HG02870 (cell line): ENCODE results near the gene WNK2.

ENCODE experiments used
- ATAC-seq: cut with Tn5 transposase; IDR thresholded peaks from one replicate; pipeline ENCODE4 v1.9.1; 2021; ENCODE audit warnings: mild to moderate bottlenecking, moderate library complexity; ENCODE audit not compliant: unreplicated experiment

Gene WNK2

GRCh38 chr9:93212409-93212808, 28.5 kb downstream of the WNK2 start:
- ATAC-seq: no peak

- no peak for ATAC-seq
Observed at GRCh38 chr9:93216073-93216365, 32.1 kb downstream of the WNK2 start.

DNA sequence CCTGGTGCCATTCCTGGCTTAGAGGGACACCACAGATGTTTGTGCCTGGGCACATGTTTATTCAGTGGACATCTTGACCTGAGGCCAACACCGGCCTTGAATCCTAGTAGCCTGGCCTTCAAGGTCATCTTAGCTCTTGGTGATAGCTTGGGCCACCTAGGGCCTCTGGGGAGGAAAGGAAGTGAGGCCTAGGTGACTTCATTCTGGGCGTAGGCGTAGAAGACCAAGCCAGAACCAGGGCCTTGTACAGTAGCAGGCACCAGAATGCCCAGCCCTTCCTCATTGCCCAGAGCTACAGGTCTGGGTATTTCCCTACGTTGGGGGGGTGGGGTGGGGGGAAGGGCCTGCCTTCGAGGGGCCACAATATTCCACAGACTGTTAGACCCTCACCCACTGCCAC, 33.8 kb downstream of the WNK2 start:
- no peak for ATAC-seq

DNA sequence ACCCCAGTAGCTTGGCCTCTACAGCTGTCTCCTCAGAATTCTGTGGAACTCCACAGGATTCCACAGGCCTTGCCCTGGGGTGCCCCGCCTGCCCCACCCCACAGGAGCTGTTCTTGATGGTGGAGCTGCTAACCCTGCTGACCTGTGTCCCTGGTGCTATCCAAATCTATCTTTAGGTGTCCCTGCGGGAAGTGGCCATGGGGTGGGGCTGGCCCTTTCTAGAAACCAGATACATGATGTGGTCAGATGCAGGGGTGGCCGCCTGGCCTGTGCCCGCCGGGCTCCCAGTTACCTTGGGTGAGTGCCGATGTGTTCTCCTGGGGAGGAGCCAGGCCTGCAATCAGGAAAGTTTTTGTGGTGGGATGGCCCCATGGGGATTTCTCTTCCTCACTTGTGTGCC, 34.2 kb downstream of the WNK2 start:
- no peak for ATAC-seq

- no peak for ATAC-seq
Observed at GRCh38 chr9:93218671-93219420, 34.9 kb downstream of the WNK2 start.

DNA sequence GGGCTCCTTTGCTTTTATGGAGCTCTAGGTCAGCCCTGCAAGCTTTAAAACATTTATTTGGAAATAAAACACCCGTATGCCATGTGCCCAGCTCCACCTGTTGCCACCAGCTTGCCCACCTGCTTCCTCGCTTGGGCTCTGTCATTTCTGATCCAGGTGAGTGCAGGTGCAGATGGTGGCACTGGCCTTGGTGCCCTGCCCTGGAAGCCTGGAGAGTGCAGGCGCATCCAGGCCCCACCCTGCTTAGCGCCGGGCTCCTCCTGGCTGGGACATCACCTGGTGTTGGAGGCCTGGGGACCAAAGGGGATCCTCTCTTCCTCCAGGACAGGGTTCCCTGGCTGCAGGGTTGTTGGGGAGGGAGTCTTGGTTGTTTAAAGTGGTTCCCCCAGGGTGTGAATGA, 35.8 kb downstream of the WNK2 start:
- no peak for ATAC-seq

DNA sequence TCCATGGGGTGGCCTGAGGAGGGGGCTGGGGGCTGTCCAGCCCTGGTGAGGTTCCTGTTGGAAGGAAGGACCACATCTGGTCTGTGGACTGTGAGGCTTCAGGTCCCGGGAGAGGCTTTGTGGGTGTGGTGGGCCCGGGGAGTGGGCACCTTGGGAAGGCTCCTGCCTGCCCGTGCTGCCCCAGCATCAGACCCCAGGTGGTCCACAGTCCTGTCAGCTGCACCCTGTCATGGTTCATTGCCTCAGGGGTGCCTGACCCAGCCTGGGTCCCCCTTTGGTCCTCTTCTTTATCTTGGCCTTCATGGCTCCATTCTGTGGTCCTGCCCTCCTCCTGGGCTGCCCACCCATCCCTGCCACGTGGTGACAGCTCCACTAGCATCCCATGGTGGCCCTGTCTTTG, 36.7 kb downstream of the WNK2 start:
- ATAC-seq: no peak

GRCh38 chr9:93221044-93221443, 37.1 kb downstream of the WNK2 start:
- no peak for ATAC-seq

- ATAC-seq: no peak
Observed at GRCh38 chr9:93222890-93223259, 38.9 kb downstream of the WNK2 start.

GRCh38 chr9:93223260-93224180, 39.6 kb downstream of the WNK2 start:
- no peak for ATAC-seq

DNA sequence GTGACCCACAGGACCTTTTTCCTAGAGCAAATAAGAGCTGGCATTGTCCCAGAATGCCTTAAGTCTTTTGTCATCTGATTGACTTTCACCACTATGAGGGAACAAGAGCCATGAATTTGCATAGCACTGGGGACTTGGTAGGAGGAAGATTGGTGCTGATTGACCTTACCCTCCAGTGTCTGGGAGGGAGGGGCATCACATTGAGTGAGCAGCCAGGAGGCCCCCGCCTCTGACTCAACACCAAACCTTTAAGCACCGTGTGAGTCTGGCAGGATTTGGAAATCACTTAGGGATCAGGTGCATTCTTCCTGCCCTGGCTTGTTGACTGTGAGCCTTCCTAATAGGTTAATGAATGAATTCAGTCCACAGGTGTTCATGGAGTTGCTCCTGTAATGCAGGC, 40.7 kb downstream of the WNK2 start:
- ATAC-seq: no peak

- no peak for ATAC-seq
Observed at GRCh38 chr9:93225417-93225816, 41.5 kb downstream of the WNK2 start.

DNA sequence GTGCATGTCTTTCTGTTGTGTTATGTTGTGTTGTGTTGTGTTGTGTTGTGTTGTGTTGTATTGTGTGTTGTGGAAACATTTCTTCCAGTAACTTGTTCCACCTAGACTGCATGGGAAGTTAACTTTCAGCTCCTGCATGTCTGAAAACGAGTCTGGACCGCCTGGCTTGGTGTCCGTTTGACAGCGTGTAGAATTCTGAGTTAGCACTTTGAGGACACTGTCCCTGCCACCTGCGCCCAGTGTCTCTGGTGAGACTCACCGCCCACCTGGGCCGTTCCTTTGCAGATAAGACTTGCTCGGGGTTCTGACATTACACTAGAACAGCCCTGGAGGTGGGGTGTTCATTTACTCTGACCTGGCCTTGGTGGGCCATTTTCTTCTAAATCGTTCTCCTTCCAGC, 42.0 kb downstream of the WNK2 start:
- ATAC-seq: no peak

GRCh38 chr9:93226819-93227218, 42.9 kb downstream of the WNK2 start:
- no peak for ATAC-seq

GRCh38 chr9:93228030-93228429, 44.1 kb downstream of the WNK2 start:
- no peak for ATAC-seq

DNA sequence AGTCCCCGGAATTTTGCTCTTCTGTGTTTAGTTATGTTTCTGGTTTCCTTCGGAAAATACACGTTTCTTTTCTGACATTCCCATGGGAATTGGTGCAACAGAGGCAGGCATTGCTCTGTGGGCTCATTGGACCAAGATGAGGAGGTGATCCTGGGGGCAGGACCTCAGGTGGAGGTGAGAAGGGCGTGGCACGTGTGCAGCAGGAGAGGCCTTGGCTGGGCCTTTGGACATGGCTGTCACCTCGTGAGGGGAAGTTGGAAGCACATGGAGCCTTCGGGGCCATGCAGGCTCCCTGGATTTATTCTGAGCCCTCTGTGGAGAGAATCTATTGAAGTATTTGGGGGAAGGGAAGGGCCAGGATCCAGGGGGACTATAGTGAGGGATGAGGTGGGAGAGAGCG, 44.5 kb downstream of the WNK2 start:
- no peak for ATAC-seq

- no peak for ATAC-seq
Observed at GRCh38 chr9:93229636-93230035, 45.7 kb downstream of the WNK2 start.

DNA sequence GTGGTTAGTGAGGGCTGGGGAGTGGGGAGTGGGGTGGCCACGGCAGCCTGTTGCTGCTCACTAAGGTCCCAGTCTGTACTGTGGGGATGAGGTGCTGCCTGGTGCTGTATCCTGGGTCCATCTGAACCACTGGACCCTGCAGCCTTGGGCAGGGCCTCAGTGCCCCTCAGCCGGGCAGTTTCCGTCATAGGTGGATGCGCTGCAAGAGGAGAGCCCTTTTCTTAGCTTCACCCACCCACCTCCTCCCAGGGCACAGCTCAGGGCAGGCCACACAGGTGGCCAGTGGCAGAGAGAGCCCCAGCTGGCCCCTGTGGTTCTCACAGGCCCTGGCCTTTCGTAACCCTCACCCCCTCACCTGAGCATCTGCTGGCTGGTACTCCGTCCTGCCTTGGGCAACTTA, 46.2 kb downstream of the WNK2 start:
- no peak for ATAC-seq

GRCh38 chr9:93230601-93231000, 46.7 kb downstream of the WNK2 start:
- no peak for ATAC-seq

DNA sequence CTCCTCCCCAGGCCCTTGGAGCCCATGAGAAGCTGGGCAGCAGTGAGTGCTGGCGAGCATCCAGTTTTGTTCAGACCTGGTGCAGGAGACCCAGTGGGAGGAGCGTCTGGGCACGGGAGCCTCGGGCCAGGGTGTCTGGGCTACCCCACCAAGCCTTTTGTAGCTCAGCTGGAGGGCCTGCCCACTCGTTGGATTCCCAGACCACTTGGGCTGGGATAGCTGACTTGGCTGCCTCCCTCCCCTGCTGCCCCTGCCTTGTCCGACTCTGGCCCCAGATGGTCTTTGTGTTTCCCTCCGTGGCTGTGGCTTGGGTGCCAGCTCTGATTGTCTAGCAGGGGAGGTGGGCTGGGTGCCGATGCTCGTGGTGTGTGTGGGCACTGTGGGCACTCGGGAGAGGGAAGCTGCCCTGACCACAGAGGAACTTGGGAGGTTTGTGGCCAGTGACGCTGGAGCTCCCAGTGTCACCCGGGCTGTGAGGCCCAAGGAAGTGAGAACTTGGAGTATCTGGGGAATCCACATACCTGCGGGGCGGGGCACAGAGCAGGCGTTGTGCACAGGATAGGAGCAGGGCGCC, 47.3 kb downstream of the WNK2 start:
- no peak for ATAC-seq

DNA sequence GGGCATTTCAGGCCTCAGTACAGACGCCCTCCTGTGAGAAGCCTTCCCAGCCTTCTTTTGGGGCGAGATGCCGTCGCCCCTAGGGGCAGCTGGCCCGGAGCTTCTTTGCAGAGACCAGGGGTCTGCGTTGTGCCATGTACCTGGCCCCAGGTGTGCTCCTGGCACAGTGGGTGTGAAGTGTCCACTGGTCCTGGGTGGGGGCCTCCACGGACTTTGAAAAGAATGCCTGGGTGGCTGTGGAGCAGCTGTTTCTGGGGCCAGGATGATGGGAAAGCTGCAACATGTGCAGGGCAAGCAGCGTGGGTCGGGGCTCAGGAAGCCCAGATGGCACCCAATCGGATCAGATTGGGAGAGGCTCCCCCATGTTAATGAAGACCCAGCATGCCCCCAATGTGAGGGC, 47.8 kb downstream of the WNK2 start:
- no peak for ATAC-seq

- no peak for ATAC-seq
Observed at GRCh38 chr9:93232388-93232960, 48.5 kb downstream of the WNK2 start.
